Choroid plexus epithelial cell (primary cell): ENCODE results near the gene ISYNA1.

Experiments
- DNase-seq: peaks from one replicate; pipeline ENCODE4 v3.0.0-alpha.2; 2010; ENCODE audit warnings: low read depth
- H3K4me3 ChIP-seq: 2 replicates; pipeline ENCODE4 v1.5.1; 2011; ENCODE audit warnings: low read depth, mild to moderate bottlenecking, control low read depth, low read length, moderate library complexity
- TF ChIP-seq, protein P1 (sequence below): conservative IDR thresholded peaks from 2 replicates; pipeline ENCODE4 v1.5.1; 2011; ENCODE audit warnings: low read depth, mild to moderate bottlenecking, control low read depth, inconsistent platforms, low read length, moderate library complexity

The ISYNA1 gene

DNA sequence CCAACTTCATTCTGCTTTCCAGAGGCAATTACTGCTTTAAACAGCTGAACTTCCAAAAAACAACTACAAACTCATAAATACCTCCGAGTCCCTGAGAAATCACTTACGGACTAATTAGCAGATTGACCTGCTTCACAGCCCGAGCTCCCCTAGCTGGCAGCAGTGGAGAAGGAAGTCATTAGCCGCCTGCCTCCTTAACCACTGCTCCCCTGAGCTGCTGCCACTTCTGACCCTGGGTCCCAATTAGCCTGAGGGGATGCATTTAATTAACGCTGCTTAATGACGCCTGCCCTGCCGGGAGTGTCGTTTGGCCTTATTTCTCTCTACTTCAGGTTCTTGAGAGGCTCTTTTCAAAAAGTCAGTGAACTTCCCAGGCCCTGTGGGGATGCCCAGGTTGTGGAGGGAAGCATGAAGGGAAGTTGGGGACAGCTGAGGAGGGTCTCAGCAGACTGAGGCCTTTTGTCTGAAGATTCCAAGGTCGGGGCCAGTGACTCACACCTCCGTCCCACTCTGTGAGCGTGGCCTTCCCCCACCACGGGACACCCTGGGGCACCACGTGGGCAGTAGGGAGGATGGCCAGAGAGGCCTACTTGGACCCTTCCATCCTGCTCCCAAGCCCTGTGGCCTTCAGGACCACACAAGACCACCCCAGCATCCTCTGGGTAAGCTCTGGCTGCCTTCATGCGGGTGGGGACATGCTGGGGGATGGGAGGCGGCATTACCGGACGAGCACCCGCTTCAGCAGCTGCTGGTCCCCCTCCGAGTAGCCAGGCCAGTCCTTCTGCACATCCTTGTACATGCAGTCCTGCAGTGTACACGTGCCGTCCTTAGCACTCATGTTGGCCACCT is 19.8 kb upstream of the ISYNA1 start:
- no peak for DNase-seq
- TF ChIP-seq, protein P1, sequence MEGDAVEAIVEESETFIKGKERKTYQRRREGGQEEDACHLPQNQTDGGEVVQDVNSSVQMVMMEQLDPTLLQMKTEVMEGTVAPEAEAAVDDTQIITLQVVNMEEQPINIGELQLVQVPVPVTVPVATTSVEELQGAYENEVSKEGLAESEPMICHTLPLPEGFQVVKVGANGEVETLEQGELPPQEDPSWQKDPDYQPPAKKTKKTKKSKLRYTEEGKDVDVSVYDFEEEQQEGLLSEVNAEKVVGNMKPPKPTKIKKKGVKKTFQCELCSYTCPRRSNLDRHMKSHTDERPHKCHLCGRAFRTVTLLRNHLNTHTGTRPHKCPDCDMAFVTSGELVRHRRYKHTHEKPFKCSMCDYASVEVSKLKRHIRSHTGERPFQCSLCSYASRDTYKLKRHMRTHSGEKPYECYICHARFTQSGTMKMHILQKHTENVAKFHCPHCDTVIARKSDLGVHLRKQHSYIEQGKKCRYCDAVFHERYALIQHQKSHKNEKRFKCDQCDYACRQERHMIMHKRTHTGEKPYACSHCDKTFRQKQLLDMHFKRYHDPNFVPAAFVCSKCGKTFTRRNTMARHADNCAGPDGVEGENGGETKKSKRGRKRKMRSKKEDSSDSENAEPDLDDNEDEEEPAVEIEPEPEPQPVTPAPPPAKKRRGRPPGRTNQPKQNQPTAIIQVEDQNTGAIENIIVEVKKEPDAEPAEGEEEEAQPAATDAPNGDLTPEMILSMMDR = no peak
- no peak overlapping the region for H3K4me3 ChIP-seq

DNA sequence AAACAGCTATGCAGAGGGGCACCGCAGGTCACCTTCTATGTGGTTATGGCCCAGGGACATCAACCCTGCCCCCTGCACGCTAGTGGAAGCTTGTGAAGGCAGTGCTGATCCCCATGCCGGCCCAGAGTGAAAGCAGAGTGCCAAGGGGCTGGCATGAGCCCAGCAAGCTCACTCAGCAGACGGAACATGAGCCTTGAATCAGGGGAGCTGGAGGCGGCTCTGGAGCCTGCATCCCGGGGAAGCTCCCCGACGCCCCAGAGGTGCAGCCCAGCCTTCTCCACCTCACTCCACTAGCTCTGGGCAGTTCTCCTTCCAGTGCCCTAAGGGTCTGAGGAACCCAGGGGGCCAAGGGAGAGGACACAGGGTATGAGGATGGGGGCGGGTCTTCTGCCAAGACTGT is 19.0 kb upstream of the ISYNA1 start:
- TF ChIP-seq, protein P1 = no peak
- H3K4me3 ChIP-seq = no peak overlapping the region
- DNase-seq = no peak

DNA sequence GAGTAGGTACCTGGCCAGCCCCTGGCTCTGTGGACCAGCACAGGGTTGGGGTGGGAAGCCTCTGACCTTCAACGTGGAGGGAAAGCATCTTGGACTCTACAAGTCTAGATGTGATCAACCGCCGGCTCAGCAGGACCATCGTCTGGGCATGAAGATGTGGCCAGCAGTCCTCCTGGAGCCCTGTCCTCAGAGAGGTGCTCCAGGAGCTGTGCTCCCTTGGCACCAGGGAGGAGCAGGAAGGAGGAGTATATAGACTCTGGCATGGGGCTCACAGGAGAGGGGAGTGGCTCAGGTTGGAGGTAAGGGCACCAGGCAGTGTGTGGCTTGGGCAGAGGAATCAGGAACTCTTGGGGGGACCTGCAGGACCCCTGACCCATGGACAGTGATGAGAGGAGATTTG is 18.3 kb upstream of the ISYNA1 start:
- TF ChIP-seq, protein P1 = no peak
- no peak for DNase-seq
- H3K4me3 ChIP-seq = no peak overlapping the region

- TF ChIP-seq, protein P1 = no peak
- H3K4me3 ChIP-seq = no peak overlapping the region
- no peak for DNase-seq
Measured at GRCh38 chr19:18453269-18454024, 15.5 kb upstream of the ISYNA1 start.

GRCh38 chr19:18452386-18452785 is 14.5 kb upstream of the ISYNA1 start:
- DNase-seq = no peak
- TF ChIP-seq, protein P1 = no peak
- H3K4me3 ChIP-seq = no peak overlapping the region

- no peak overlapping the region for H3K4me3 ChIP-seq
- DNase-seq = peak; percentile 80
- TF ChIP-seq, protein P1 = peak; percentile 92
Measured at GRCh38 chr19:18450931-18451836, 13.3 kb upstream of the ISYNA1 start.
